PC-9 (cell line): ENCODE data around the gene MYO1A. TPM values are rescaled to one million over a fixed set of nuclear protein-coding genes. Genes with fewer than 3 reads are reported as not detected.
"Not testable (repeated sequence)": the region's sequence is repeated elsewhere in the genome, so short reads cannot be mapped to it uniquely, and the experiment has no call there.

Experiments
- BruUV-seq: library from RNA; stranded (reverse); fragments of 400-500 nt; replicated peaks from 2 replicates; lab custom pipeline; 2021; lab: Mats Ljungman, UMichigan
- CTCF ChIA-PET: fragments of 300-600 bp; sonication (Branson Sonifier 250); formaldehyde crosslinking; loops from one replicate; lab custom pipeline; 2022; ENCODE audit warnings: antibody characterized with exemption; lab: Charles Lee
- POLR2A ChIA-PET: fragments of 300-600 bp; sonication (Branson Sonifier 250); formaldehyde crosslinking; loops from one replicate; lab custom pipeline; 2022; ENCODE audit warnings: antibody characterized with exemption; ENCODE audit not compliant: unreplicated experiment; lab: Charles Lee
- DNase-seq, 2 experiments: peaks; one replicate each; pipeline versions ENCODE4 v3.0.0 to v3.0.0-alpha.2; 2015 to 2022; ENCODE audit warnings: mixed read lengths in 1 of 2
- H2AFZ ChIP-seq: fragments of 200-600 bp; sonication (generic); 2 replicates; pipeline ENCODE4 v1.8.1; 2017; ENCODE audit warnings: antibody characterized with exemption
- H3F3A ChIP-seq: fragments of 200-600 bp; sonication (generic); 2 replicates; pipeline ENCODE4 v1.8.1; 2017; ENCODE audit warnings: antibody characterized with exemption, mild to moderate bottlenecking, low read depth; ENCODE audit not compliant: insufficient read depth
- H3K27ac ChIP-seq: fragments of 200-600 bp; sonication (generic); 2 replicates; pipeline ENCODE4 v1.6.1; 2016; ENCODE audit warnings: mixed run types
- H3K27me3 ChIP-seq: fragments of 200-600 bp; sonication (generic); 2 replicates; pipeline ENCODE4 v1.6.1; 2016; ENCODE audit warnings: low read depth, mixed run types; ENCODE audit not compliant: insufficient read depth
- H3K36me3 ChIP-seq: fragments of 200-600 bp; sonication (generic); 2 replicates; pipeline ENCODE4 v1.6.1; 2016; ENCODE audit warnings: low read depth, mixed run types
- H3K4me1 ChIP-seq: fragments of 200-600 bp; sonication (generic); replicated peaks from 2 replicates; pipeline ENCODE4 v1.6.1; 2016; ENCODE audit warnings: mixed run types; ENCODE audit not compliant: insufficient read depth
- H3K4me2 ChIP-seq: fragments of 200-600 bp; sonication (generic); 2 replicates; pipeline ENCODE4 v1.6.1; 2017; ENCODE audit warnings: mixed run types
- H3K4me3 ChIP-seq: fragments of 200-600 bp; sonication (generic); 2 replicates; pipeline ENCODE4 v1.6.1; 2016; ENCODE audit warnings: mixed run types
- H3K79me2 ChIP-seq: fragments of 200-600 bp; sonication (generic); 2 replicates; pipeline ENCODE4 v1.6.1; 2017; ENCODE audit warnings: low read depth, mixed run types
- H3K9me2 ChIP-seq: fragments of 200-600 bp; sonication (generic); 2 replicates; pipeline ENCODE4 v1.8.1; 2017; ENCODE audit warnings: mild to moderate bottlenecking; ENCODE audit not compliant: insufficient read depth
- H3K9me3 ChIP-seq: fragments of 200-600 bp; sonication (generic); 2 replicates; pipeline ENCODE4 v1.8.1; 2016; ENCODE audit warnings: low read depth; ENCODE audit not compliant: insufficient read depth
- H4K20me1 ChIP-seq: fragments of 200-600 bp; sonication (generic); 2 replicates; pipeline ENCODE4 v1.8.1; 2017; ENCODE audit not compliant: insufficient read depth
- CTCF ChIP-seq: fragments of 200-600 bp; sonication (generic); conservative IDR thresholded peaks from 2 replicates; pipeline ENCODE4 v1.6.1; 2017; ENCODE audit warnings: mixed run types, antibody characterized with exemption, mild to moderate bottlenecking, moderate library complexity
- EZH2 ChIP-seq: fragments of 200-600 bp; sonication (generic); IDR thresholded peaks from 2 replicates; pipeline ENCODE4 v1.8.0; 2017; ENCODE audit warnings: antibody characterized with exemption, low read depth
- intact Hi-C: fragments of 100-400 bp; cut with micrococcal nuclease; formaldehyde crosslinking; loops from one replicate; pipeline ENCODE4 v1.10.0; 2022; ENCODE audit not compliant: unreplicated experiment
- total RNA-seq: library from RNA; stranded (reverse); gene quantifications from 2 replicates; pipeline ENCODE4 v1.2.3, GENCODE V29; 2021

MYO1A gene
- total RNA-seq, 1 experiment from 2014 or later = not detected

- Histone ChIP-seq H2AFZ (no peak overlapping the region), H3K9me2 (no peaks in the 10 kb centered on the region), H3K4me2 (no peak overlapping the region), H4K20me1 (no peaks in the 10 kb centered on the region), H3K36me3 (no peaks in the 10 kb centered on the region), H3K27ac (no peak overlapping the region), H3K79me2 (no peaks in the 10 kb centered on the region), H3F3A (peaks cover 6% of the 10 kb centered on the region), H3K4me1 (peaks cover 12% of the 10 kb centered on the region), H3K4me3 (no peak overlapping the region), H3K9me3 (no peaks in the 10 kb centered on the region), H3K27me3 (no peaks in the 10 kb centered on the region)
- POLR2A ChIA-PET = no interaction called here
- BruUV-seq = no TSS peak
- CTCF ChIA-PET = interaction anchor here (0.7 to 1.5 kb wide), 3 partner anchors 13 to 451 kb away, joined by 3 to 9 read pairs (median 3); no protein-coding TSS in a partner anchor
- TF ChIP-seq EZH2 = no peak
- no peak for DNase-seq
- intact Hi-C loops = no loop called here
These were observed 61.7 kb downstream of the MYO1A start for GRCh38 chr12:56988207-56988739.

- no TSS peak for BruUV-seq
- POLR2A ChIA-PET = interaction anchor here (0.6 to 0.7 kb wide), 2 partner anchors 354 to 1159 kb away, joined by 5 to 6 read pairs; no protein-coding TSS in a partner anchor
- no peak overlapping the region for H3K27ac ChIP-seq
These were observed 62.3 kb downstream of the MYO1A start for GRCh38 chr12:56987551-56988053.

GRCh38 chr12:56987011-56987410 lies 62.9 kb downstream of the MYO1A start:
- Histone ChIP-seq H3K36me3 (no peaks in the 10 kb centered on the region), H3K9me3 (no peaks in the 10 kb centered on the region), H3K9me2 (no peaks in the 10 kb centered on the region), H3K4me1 (peaks cover 12% of the 10 kb centered on the region), H4K20me1 (no peaks in the 10 kb centered on the region), H3F3A (peaks cover 6% of the 10 kb centered on the region), H3K27ac (no peak overlapping the region), H3K27me3 (no peaks in the 10 kb centered on the region), H2AFZ (no peak overlapping the region), H3K4me2 (no peak overlapping the region), H3K79me2 (no peaks in the 10 kb centered on the region), H3K4me3 (no peak overlapping the region)
- intact Hi-C loops = loop anchor here (1.0 kb wide), 2 partner anchors 147 to 230 kb away; no protein-coding TSS in a partner anchor
- DNase-seq = no peak
- ChIA-PET CTCF (interaction anchor here (1.0 to 1.5 kb wide), 2 partner anchors 14 to 147 kb away, joined by 3 to 9 read pairs; no protein-coding TSS in a partner anchor), POLR2A (interaction anchor here (0.6 to 0.7 kb wide), 2 partner anchors 353 to 1158 kb away, joined by 5 to 6 read pairs; no protein-coding TSS in a partner anchor)
- no TSS peak for BruUV-seq
- TF ChIP-seq CTCF (no peak), EZH2 (no peak)

More at GRCh38 chr12:56987551-56988053, 62.3 kb downstream of the MYO1A start:
- Histone ChIP-seq H3K4me2 (no peak overlapping the region), H3K36me3 (no peaks in the 10 kb centered on the region), H3K9me2 (no peaks in the 10 kb centered on the region), H3K9me3 (no peaks in the 10 kb centered on the region), H3K79me2 (no peaks in the 10 kb centered on the region), H3K4me3 (no peak overlapping the region), H3K4me1 (peaks cover 12% of the 10 kb centered on the region), H4K20me1 (no peaks in the 10 kb centered on the region), H3K27me3 (no peaks in the 10 kb centered on the region), H2AFZ (no peak overlapping the region), H3F3A (peaks cover 6% of the 10 kb centered on the region)
- TF ChIP-seq EZH2 = no peak
- TF ChIP-seq CTCF = peak; percentile 95
- intact Hi-C loops = loop anchor here (1.0 kb wide), 2 partner anchors 147 to 230 kb away; no protein-coding TSS in a partner anchor
- DNase-seq = peak in 1 of 2 experiments; percentile 66
- CTCF ChIA-PET = interaction anchor here (1.0 to 1.5 kb wide), 2 partner anchors 14 to 148 kb away, joined by 3 to 9 read pairs; no protein-coding TSS in a partner anchor

GRCh38 chr12:56985714-56986113 lies 64.2 kb downstream of the MYO1A start:
- peak overlapping the region; percentile 20 for H3K4me2 ChIP-seq
- H3K27me3 ChIP-seq, H3K79me2 ChIP-seq, H3K9me2 ChIP-seq, H4K20me1 ChIP-seq, H3K27ac ChIP-seq, H3F3A ChIP-seq, BruUV-seq, H2AFZ ChIP-seq, H3K4me3 ChIP-seq, H3K9me3 ChIP-seq, H3K36me3 ChIP-seq, intact Hi-C loops: not testable (repeated sequence)
- ChIA-PET CTCF (interaction anchor here (0.5 to 0.6 kb wide), 4 partner anchors 146 to 349 kb away, joined by 3 to 14 read pairs (median 3); no protein-coding TSS in a partner anchor), POLR2A (interaction anchor here (0.6 to 0.9 kb wide), 5 partner anchors 9 to 351 kb away, joined by 3 to 21 read pairs (median 4); partner anchors contain the start of gene NACA)
- peaks cover 12% of the 10 kb centered on the region for H3K4me1 ChIP-seq
- DNase-seq = peak; percentile 89
